HEK293T (cell line): Measurements from ENCODE around the gene PCED1B.

ENCODE experiments used
- CTCF ChIA-PET: fragments of 350-600 bp; formaldehyde crosslinking; extraction: SDS; loops from one replicate; lab custom pipeline; 2021; ENCODE audit warnings: antibody characterized with exemption, inconsistent platforms; lab: Yijun Ruan, JAX
- POLR2A ChIA-PET: fragments of 350-600 bp; formaldehyde crosslinking; extraction: SDS; loops from one replicate; lab custom pipeline; 2020; ENCODE audit warnings: antibody characterized with exemption, inconsistent platforms; lab: Yijun Ruan, JAX
- DNase-seq: peaks from one replicate; pipeline ENCODE4 v3.0.0; 2012; ENCODE audit warnings: mixed read lengths; ENCODE audit errors: extremely low spot score
- ARNT ChIP-seq: fragments of 450-650 bp; IDR thresholded peaks from 2 replicates; pipeline ENCODE4 v1.6.1; 2017; ENCODE audit warnings: mild to moderate bottlenecking
- BHLHE40 ChIP-seq: fragments of 450-650 bp; IDR thresholded peaks from 2 replicates; pipeline ENCODE4 v1.6.1; 2016; ENCODE audit warnings: mild to moderate bottlenecking, moderate library complexity, borderline replicate concordance
- CTBP1 ChIP-seq: fragments of 450-650 bp; IDR thresholded peaks from 2 replicates; pipeline ENCODE4 v1.6.1; 2016; ENCODE audit warnings: borderline replicate concordance
- ELF4 ChIP-seq: fragments of 450-650 bp; IDR thresholded peaks from 2 replicates; pipeline ENCODE4 v1.6.1; 2017; ENCODE audit warnings: antibody characterized with exemption
- FOXA1 ChIP-seq: fragments of 450-650 bp; IDR thresholded peaks from 2 replicates; pipeline ENCODE4 v1.6.1; 2016; ENCODE audit warnings: mild to moderate bottlenecking
- FOXK2 ChIP-seq: fragments of 450-650 bp; IDR thresholded peaks from 2 replicates; pipeline ENCODE4 v1.6.1; 2016; ENCODE audit warnings: mild to moderate bottlenecking
- FOXM1 ChIP-seq: fragments of 450-650 bp; IDR thresholded peaks from 2 replicates; pipeline ENCODE4 v1.6.1; 2017; ENCODE audit warnings: mild to moderate bottlenecking, borderline replicate concordance
- HDGF ChIP-seq: fragments of 450-650 bp; IDR thresholded peaks from 2 replicates; pipeline ENCODE4 v1.6.1; 2017; ENCODE audit warnings: antibody characterized with exemption, borderline replicate concordance
- L3MBTL2 ChIP-seq: fragments of 450-650 bp; conservative IDR thresholded peaks from 2 replicates; pipeline ENCODE4 v1.6.1; 2016; ENCODE audit warnings: mild to moderate bottlenecking
- LEF1 ChIP-seq: fragments of 450-650 bp; IDR thresholded peaks from 2 replicates; pipeline ENCODE4 v1.6.1; 2017; ENCODE audit warnings: mild to moderate bottlenecking, borderline replicate concordance
- NFRKB ChIP-seq: fragments of 450-650 bp; IDR thresholded peaks from 2 replicates; pipeline ENCODE4 v1.6.1; 2016; ENCODE audit warnings: mild to moderate bottlenecking, moderate library complexity
- PKNOX1 ChIP-seq: fragments of 450-650 bp; IDR thresholded peaks from 2 replicates; pipeline ENCODE4 v1.6.1; 2016
- SP1 ChIP-seq: fragments of 450-650 bp; IDR thresholded peaks from 2 replicates; pipeline ENCODE4 v1.6.1; 2017
- SUZ12 ChIP-seq: fragments of 450-650 bp; IDR thresholded peaks from 2 replicates; pipeline ENCODE4 v1.6.1; 2016; ENCODE audit warnings: mild to moderate bottlenecking
- TARDBP ChIP-seq: fragments of 450-650 bp; IDR thresholded peaks from 2 replicates; pipeline ENCODE4 v1.6.1; 2016
- ZNF384 ChIP-seq: fragments of 450-650 bp; IDR thresholded peaks from 2 replicates; pipeline ENCODE4 v1.6.1; 2016

Gene PCED1B

GRCh38 chr12:47237751-47238211, 158.4 kb downstream of the PCED1B start:
- ChIA-PET CTCF (no interaction called here), POLR2A (no interaction called here)
- no peak for DNase-seq
- no peak for TF ChIP-seq NFRKB
- no peak for TF ChIP-seq HDGF
- TF ChIP-seq SP1: no peak
- TF ChIP-seq LEF1: no peak
- no peak for TF ChIP-seq ELF4
- no peak for TF ChIP-seq L3MBTL2
- no peak for TF ChIP-seq PKNOX1
- no peak for TF ChIP-seq FOXA1
- no peak for TF ChIP-seq FOXK2
- TF ChIP-seq ARNT: no peak
- TF ChIP-seq BHLHE40: no peak
- no peak for TF ChIP-seq CTBP1
- no peak for TF ChIP-seq TARDBP

- no peak for DNase-seq
- ChIA-PET CTCF (no interaction called here), POLR2A (no interaction called here)
- TF ChIP-seq PKNOX1 (no peak), FOXK2 (no peak), ARNT (no peak), FOXA1 (no peak), TARDBP (no peak), ZNF384 (no peak), FOXM1 (no peak), NFRKB (no peak), CTBP1 (no peak), SP1 (no peak), BHLHE40 (no peak)
Observed at GRCh38 chr12:47238669-47239114, 159.3 kb downstream of the PCED1B start.

- no peak for DNase-seq
- POLR2A ChIA-PET: no interaction called here
- CTCF ChIA-PET: no interaction called here
- no peak for TF ChIP-seq NFRKB
- no peak for TF ChIP-seq LEF1
- TF ChIP-seq CTBP1: no peak
- no peak for TF ChIP-seq BHLHE40
- TF ChIP-seq ZNF384: no peak
- no peak for TF ChIP-seq L3MBTL2
- no peak for TF ChIP-seq FOXM1
- no peak for TF ChIP-seq ELF4
- no peak for TF ChIP-seq HDGF
- TF ChIP-seq ARNT: no peak
- no peak for TF ChIP-seq FOXA1
- TF ChIP-seq SP1: no peak
- no peak for TF ChIP-seq PKNOX1
- no peak for TF ChIP-seq FOXK2
- no peak for TF ChIP-seq TARDBP
- TF ChIP-seq SUZ12: no peak
Observed at GRCh38 chr12:47242426-47242825, 163.0 kb downstream of the PCED1B start.

GRCh38 chr12:47244835-47245234, 165.4 kb downstream of the PCED1B start:
- no peak for DNase-seq
- ChIA-PET POLR2A (no interaction called here), CTCF (no interaction called here)
- TF ChIP-seq TARDBP: no peak
- no peak for TF ChIP-seq CTBP1
- TF ChIP-seq FOXM1: no peak
- TF ChIP-seq LEF1: no peak
- TF ChIP-seq ELF4: no peak
- TF ChIP-seq HDGF: no peak
- TF ChIP-seq FOXK2: no peak
- TF ChIP-seq NFRKB: no peak
- TF ChIP-seq L3MBTL2: no peak
- TF ChIP-seq PKNOX1: no peak
- TF ChIP-seq SUZ12: no peak
- TF ChIP-seq SP1: no peak

- CTCF ChIA-PET: interaction anchor here (0.5 kb wide), 1 partner anchor 172 kb away, joined by 4 read pairs; no protein-coding TSS in a partner anchor
- DNase-seq: no peak
- POLR2A ChIA-PET: no interaction called here
- TF ChIP-seq FOXA1: no peak
- no peak for TF ChIP-seq L3MBTL2
- no peak for TF ChIP-seq ARNT
- no peak for TF ChIP-seq CTBP1
- TF ChIP-seq NFRKB: no peak
- no peak for TF ChIP-seq LEF1
- no peak for TF ChIP-seq BHLHE40
- no peak for TF ChIP-seq FOXK2
- no peak for TF ChIP-seq TARDBP
- TF ChIP-seq ELF4: no peak
- no peak for TF ChIP-seq HDGF
- TF ChIP-seq ZNF384: no peak
- no peak for TF ChIP-seq SP1
- no peak for TF ChIP-seq FOXM1
- no peak for TF ChIP-seq PKNOX1
- no peak for TF ChIP-seq SUZ12
Observed at GRCh38 chr12:47245623-47246022, 166.2 kb downstream of the PCED1B start.
